SH-SY5Y (cell line): ENCODE data around the gene LRIG3.

ENCODE experiments used
- GATA2 ChIP-seq: IDR thresholded peaks from 2 replicates; pipeline ENCODE4 v1.6.1; 2011; ENCODE audit warnings: mild to moderate bottlenecking, low read depth, low read length
- GATA3 ChIP-seq: IDR thresholded peaks from 2 replicates; pipeline ENCODE4 v1.6.1; 2011; ENCODE audit warnings: low read depth, mild to moderate bottlenecking, low read length, moderate library complexity

The LRIG3 gene

DNA sequence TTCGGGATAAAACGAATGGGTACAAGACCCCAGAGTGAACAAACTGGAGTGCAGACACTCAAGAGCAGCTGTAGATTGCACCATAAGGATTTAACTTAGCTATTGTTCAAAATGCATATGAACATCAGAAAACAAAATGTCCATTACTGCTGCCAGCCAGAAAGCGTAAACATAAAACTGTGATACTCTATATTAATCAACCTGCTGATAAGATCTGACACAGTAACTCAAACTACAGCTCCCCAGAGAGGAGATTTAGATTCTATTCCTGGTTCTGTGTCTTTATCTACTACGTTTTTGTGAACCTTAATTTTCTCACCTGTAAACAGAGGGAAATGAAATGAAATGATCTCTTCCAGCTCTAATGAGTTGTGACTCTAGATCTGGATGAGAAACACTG is 22.3 kb downstream of the LRIG3 start:
- TF ChIP-seq GATA3 (no peak), GATA2 (no peak)

- TF ChIP-seq GATA3 (no peak), GATA2 (no peak)
Measured at GRCh38 chr12:58896278-58896677, 24.0 kb downstream of the LRIG3 start.

- TF ChIP-seq GATA3, result no peak
- TF ChIP-seq GATA2, result no peak
Measured at GRCh38 chr12:58895053-58895452, 25.3 kb downstream of the LRIG3 start.

DNA sequence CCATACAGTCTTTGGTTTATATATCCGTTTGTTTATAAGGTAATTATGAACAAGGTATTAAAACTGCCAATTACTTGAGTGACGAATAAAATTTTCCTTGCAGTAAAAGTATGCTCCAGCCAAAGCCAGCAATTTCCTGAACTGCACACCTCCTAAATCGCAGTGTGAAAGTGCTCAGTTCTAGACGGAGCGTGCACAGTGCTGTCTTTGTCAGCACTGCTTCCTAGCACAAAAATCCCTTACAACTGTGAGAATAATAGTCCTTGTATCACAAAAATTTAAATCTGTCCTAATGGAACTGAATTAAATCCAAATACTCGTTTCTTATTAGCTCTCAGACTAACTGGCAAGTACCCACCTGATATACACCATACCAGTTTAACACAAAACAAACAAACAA is 26.3 kb downstream of the LRIG3 start:
- TF ChIP-seq GATA2, result no peak
- TF ChIP-seq GATA3, result no peak

- TF ChIP-seq GATA3 (no peak), GATA2 (no peak)
Measured at GRCh38 chr12:58893495-58893894, 26.8 kb downstream of the LRIG3 start.

GRCh38 chr12:58889557-58889956 is 30.7 kb downstream of the LRIG3 start:
- TF ChIP-seq GATA2, result no peak
- no peak for TF ChIP-seq GATA3

- TF ChIP-seq GATA3, result no peak
- no peak for TF ChIP-seq GATA2
Measured at GRCh38 chr12:58888131-58888783, 32.0 kb downstream of the LRIG3 start.

DNA sequence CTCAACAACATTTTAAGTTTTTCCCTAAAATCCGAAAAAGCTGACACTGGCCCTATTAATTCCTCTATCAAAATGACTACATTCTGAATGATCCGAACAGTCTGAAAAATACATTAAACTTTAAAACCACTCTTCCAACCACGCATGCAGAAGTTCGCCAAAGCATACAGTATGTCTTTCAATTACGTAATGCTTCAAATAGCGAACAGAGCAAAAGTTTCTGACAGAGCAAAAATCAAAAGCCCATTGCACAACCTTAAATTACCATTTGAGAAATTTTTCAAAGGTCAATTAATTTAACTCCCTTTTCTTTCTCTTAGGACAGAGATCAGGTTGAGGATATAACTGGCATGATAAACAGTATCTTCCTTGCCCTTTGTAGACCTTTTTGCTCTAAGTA is 33.2 kb downstream of the LRIG3 start:
- TF ChIP-seq GATA2 (no peak), GATA3 (no peak)

GRCh38 chr12:58886474-58886873 is 33.8 kb downstream of the LRIG3 start:
- TF ChIP-seq GATA2, result no peak
- TF ChIP-seq GATA3, result no peak

DNA sequence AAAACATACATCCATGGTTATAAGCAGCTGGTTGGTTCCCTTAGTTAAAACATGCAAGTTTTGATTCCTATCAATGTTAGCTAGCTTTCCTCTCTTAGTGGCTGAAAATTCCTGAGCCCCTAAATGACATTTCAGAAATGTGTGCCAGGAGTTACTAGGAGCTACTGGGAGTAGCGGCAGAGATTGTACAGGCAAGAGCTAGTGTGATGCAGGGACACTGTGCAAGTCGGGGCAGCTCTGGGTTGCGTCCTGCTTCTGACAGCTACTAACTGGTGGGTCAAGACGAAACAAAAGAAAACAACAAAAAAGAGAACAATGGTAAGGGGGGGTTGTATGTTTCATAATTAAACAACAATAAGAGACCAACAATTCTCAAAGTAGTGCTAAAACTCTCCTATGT is 35.4 kb downstream of the LRIG3 start:
- TF ChIP-seq GATA3 (no peak), GATA2 (no peak)

DNA sequence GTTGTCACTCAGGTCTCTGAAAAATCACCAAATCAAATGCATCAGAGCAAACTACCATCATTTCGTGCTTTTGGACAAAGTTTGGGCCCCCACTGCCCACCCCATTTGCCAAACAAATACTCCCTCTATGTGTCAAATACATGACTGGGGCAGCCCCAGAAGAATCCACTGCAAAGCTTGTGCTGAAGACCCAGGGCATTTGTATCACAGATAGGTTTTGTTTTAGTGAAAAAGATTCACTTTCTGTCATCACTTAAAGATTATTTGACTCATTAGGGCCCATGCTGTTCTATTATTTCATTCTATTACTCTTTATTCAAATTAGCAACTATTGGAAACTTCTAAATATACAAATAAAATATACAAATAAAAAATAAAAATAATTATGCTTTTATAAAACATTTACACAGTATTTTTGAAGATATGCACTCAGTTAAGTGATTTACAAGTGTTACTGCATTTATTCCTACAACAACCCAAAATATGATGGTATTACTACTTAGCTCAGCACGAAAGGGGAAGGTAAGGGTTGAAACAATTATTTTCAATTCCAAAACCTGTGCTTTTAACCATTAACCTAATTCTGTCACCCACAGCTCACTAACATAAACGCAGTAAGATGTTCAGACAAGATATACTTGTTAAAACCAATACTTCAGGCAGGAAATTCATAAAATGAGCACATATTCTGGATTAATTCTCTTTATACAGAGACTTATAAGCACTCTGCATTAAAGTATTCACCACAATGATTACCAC is 36.5 kb downstream of the LRIG3 start:
- TF ChIP-seq GATA2 (no peak), GATA3 (no peak)

- TF ChIP-seq GATA2 (no peak), GATA3 (no peak)
Measured at GRCh38 chr12:58882826-58883225, 37.5 kb downstream of the LRIG3 start.

DNA sequence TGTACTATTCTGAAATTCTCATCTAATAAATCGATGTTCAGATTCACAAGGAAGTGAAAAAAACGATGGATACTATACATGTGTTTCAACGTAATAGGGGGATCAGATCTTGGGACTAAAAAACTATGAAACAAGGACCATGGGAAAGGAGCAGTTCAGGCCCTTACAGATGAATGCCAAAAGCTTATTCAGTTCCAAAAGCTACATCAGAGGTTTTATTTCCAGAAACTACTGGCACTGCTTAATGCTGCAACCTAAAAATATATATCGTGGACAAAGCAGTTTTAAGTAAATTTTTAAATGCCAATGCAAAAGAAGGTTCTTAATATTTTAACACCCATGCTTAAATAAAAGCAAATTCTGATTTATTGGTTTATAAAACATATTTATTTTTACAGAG is 38.5 kb downstream of the LRIG3 start:
- TF ChIP-seq GATA2, result no peak
- no peak for TF ChIP-seq GATA3

DNA sequence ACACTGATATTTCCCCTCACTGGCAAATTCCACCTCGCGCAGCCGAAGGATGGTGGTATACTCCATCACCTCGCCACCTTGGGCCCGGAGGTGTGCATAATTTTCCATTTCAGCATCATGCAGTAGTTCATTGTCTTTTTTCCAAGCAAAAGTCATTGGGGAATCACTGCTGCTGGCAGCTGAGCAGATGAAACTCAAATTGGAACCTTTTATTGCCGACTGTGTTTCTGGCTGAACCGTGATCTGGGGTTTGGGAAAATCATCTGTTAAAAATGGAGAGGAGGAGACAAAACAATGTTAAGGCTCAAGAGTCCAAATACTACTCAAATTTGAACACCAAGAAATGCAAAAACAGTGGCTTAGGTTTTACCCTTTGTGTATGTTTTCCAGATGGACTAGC is 39.7 kb downstream of the LRIG3 start:
- TF ChIP-seq GATA3, result no peak
- TF ChIP-seq GATA2, result no peak

- TF ChIP-seq GATA3, result no peak
- no peak for TF ChIP-seq GATA2
Measured at GRCh38 chr12:58877243-58877743, 43.0 kb downstream of the LRIG3 start.

DNA sequence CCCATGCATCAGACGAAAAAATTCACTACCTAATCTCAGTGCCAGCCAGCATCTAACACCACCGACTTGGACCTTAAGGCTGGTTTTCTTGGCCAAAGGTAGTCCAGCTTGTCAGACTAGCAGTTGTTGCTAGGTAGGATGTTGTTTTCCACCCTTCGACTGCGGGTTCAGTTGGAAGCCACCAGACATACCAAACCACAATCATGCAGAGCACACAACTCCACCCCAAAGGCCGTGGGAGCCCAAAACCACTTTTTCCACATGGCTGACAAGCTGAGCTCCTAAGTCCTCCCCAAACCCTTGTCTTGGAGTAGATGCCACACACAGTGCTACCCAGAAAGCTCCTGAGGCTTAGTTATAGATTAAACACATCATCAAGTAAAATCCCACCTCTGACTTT is 46.8 kb downstream of the LRIG3 start:
- TF ChIP-seq GATA2 (no peak), GATA3 (no peak)
